Tongue (tissue), 2 donors: ENCODE results near the gene EZR. TPM values are rescaled to one million over a fixed set of nuclear protein-coding genes. Genes with fewer than 3 reads are reported as not detected.
A peak's percentile ranks its signal among the peaks of the same experiment; 100 is the strongest.

Experiments
- DNase-seq: peaks from one replicate; pipeline ENCODE4 v3.0.0-alpha.2; 2015
- total RNA-seq: library from RNA; depleted of rRNA; stranded (reverse); fragments of >200 nt; gene quantifications from one replicate; pipeline ENCODE4 v1.2.3, GENCODE V29; 2014

The EZR gene
- total RNA-seq, 1 donor from 2014 or later = 66.9 TPM

DNA sequence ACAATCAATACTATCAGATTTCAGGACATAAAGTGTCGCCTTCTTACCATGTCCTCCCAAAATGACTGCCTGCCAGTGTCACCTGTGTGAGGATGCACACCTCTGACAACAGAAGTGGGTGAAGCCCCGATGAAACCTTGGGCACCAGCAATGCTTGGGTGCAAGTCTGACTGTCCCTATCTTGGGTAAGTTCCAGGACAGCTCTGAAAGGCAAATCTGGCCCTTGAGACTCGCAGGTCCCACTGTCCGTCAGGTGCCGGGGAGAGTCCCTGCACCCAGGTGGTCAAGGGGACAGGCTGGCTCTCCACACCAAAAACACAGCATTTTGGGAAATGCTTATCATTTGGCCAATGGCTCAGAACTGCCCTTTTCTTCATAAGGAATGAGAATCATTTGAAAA lies 43.3 kb downstream of the EZR start:
- DNase-seq = no peak

DNA sequence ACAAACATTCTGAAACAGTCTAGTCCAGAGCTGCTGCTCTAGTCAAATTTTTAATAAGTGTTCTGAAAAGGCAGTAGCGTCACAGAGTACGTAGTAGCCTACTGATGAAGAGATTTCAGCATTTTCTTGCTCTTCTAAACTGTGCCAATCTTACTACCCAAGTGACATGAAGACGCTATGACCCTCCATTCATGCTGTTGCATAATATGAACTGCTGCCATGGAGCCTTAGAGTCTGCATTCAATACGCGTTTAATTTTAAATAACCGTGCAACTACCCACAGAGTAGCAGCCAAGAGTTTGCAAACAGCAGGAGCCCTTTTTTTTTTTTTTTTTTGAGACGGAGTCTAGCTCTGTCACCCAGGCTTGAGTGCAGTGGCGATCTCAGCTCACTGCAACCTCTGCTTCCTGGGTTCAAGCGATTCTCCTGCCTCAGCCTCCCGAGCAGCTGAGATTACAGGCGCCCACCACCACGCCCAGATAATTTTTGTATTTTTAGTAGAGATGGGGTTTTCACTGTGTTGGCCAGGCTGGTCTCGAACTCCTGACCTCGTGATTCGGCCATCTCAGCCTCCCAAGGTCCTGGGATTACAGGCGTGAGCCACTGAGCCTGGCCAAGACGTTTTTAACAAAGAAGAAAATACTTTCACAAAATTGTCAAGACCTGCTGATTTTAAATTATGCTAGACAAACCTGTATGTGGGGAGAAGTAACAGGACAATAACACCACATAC lies 44.3 kb downstream of the EZR start:
- DNase-seq = no peak

DNA sequence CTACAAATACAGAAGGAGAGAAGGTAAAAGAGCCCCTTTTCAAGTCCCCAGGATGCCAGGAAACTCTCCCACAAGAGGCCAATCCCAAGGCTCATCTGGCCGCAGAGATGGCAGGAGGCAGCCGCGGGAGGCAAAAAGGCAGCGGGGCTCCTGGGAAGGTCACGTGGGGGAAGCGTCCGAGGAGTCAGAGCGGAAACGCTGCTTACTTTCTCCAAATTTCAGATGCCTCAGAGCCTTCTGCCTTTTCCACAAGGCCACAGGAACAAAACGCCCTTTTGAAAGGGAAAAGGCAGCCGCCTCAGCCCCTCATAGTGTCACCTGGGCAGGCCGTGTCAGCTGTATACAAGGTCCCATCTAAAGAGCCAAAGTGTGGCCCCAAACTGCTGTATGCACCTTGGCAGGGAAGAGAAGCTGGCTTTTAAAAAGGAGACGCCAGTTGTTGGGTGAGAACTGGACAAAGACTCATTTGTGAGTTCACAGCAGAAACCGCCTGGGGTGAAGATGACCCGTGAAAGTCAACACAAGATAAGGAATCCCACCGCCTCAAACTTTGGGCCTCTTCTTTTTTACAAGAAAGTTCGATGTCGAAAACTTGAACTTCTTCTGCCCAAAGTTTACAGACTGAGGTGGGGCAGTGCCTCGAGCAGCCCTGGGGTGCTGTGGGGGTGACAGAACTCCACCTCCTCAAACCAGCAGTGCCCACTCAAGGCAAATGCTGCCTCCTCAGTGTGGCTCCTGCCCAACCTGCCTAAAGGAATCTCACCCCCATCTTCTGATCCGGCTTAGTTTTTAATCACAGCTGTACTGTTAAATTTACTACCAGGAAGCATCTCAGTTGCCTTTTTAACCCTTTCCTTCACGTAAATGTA lies 45.4 kb downstream of the EZR start:
- no peak for DNase-seq

DNA sequence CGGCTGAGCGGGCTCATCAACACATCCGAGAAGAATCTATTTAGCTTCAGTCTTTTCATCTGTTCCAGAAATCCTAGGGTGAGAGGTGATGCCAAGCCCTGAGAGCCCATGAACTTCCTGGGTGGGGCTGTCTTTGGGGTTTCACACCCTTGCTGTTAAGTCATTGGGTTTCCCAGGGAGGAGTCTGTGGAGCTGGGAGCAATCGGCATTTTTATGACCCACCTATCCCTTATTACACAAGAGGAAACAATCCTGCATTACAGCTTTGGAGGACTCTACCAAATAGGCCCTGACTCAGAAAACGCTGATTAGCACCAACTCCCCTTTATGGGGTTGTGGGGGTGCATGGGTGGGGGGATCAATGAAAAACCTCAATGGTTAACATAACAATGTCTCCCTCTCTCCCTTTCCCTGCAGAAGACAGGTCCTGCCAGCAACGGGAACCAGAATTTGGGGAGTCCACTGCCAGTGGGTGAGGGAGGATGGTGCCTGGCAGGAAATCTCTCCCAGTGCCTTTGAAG lies 46.3 kb downstream of the EZR start:
- DNase-seq = no peak

DNA sequence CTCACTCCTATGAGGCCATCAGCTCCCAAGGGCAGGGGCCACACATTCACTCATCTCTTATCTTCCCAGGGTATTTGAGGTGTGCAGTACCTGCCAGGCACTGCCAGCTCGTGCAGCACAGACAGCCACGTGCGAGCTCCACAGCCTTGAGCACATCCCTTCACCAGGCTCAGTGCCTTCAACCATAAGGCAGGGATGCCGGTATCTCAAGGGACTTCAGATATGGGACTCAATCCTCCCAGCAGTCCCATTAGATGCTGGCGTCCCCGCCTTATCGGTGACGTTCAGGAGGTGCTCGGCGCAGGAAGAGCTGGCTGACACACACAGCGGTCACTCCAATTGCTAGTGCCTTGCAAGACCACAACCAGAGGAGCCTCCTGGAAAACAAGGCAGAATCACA lies 47.0 kb downstream of the EZR start:
- no peak for DNase-seq

DNA sequence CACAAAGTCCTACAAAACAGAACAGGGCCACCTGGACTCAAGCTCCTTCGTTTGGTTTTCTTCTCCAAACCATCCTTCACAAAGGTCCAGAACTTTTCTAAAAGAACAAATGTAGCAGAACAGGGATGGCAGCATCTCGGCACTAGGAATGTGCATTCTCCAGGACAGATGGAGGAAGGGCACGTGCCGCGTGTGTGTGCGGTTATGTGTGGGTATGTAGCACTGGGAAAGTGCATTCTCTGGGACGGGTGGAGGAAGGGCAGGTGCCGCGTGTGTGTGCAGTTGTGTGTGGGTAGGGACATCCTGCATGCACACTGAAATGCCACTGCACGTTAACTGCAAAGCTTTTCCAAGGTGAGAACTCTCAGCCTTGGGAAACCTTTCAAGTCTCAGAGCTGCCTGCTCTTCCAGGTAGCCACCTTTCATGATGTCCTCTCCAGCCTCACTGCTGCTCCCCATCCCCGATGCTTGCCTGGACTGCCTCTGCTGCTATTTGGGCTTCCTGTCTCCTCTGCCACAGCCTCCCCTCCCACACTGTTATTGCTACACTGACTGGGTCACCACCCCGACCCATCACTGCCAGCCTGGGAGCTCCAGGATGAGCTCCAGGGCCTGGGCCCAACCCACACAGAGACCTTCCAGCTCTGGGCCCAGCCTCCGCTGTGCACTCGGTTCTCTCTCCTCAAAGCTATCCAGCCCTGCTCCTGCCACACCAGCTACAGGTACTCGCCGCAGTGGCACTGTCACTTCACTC lies 47.6 kb downstream of the EZR start:
- DNase-seq = no peak

DNA sequence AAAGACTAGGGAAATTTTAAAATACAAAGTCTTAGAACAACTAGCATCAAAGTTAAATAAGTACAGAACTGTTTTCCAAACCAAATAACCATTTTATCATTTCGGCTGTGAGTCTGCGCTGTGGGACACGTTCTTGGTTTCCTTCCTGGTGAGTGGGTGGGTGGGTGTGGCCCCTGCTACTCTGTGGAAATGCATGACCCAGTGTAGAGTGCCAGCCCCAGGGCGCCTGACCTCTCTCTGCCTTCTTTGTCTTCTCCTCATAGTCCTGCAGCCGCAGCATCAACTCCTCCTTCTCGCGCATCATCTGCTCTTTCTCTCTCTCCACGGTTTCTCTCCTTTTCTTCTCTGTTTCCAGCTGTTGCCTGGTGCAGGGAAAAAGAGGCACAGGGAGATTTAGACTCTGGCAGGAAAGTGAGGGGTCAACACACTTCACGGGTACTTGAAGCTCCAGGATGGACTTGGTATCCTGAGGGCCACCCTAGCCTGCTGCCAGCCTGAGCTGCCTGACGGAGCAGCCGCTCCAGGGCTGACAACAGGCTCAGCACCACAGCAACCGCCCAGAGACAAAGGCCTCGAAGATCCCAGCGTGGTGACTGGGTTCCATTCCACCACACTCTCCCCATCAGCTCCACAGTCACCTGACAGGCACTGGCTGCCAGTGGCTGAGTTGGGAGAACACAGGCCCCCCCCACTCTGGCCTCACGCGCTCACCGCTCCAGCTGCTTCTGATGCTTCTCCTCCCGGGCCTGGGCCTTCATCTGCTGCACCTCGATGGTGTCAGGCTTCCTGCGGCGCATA lies 48.4 kb downstream of the EZR start:
- DNase-seq = peak; percentile 66

DNA sequence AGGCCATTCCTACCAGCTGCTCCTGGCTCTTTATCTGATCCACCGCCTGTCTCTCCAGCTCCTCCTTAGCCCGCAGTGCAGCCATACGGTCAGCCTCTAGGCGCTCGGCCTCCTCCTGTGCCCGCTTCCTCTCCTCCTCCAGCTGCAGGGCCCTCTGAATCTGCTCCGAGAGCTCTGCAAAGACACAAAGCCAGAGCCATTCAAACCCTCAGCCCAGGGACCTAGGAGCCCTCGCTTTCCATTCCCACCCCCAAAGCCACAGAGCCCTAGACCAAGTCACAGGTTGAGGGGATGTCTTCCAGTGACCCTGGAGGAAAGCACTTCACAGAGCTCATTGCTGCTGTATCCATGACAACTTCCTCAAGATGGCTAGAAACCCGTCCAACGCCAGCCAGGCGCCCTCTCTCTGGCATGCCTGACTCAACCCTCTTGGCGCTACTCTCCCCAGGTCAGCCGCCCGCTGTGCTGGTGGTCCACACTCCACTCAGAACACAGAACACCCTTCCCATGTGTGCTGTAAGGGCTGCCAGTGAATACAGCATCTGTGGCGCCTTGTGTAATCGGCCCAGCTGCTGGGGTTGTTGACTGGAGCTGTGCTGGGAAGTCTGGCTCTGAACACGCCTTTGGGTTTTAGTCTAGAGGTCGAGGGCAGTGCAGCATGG lies 49.3 kb downstream of the EZR start:
- DNase-seq = peak; percentile 92

DNA sequence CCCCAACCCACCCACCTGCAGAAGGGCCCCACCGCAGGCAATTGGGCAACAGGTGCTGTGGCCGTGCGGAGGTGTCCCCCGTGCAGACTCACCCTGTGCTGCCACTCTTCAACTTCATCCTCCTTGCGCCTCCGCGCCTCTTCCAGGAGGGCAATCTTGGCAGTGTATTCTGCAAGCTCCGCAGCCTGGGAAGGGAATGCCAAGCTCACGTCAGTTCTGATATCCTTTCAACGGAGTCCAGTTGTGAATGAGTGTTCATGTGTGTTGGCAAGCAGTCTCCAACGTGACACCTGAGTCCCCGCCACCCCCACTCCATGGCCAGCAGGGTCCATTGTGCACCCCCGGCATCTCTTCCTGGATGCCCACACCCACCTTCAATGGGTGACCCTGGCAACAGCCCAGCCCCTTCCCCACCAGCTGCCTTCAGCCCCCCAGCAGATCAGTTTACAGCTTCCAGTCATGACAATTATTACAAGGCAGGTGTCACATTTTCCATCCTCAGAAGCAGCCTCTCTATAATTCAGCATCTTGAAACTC lies 49.9 kb downstream of the EZR start:
- peak; percentile 81 for DNase-seq

DNA sequence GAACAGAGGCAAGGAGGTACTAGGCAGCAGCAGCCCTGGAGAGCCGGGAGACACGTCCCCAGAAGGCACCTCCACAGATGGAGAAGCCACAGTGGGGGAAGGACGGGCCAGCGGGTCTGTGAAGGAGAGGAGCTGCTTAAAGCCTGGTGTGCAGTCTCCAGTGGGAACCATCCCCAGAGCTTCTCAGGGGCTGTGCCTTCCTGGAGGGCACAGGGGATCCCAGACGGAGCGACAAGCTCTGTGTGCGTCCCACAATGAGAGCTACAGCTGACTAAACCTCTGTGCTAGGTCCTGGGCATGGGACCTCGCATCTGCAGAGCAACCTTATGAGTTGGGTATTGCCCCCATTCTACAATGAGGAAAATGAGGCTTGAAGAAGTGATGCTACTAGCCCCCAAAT lies 50.7 kb downstream of the EZR start:
- no peak for DNase-seq

DNA sequence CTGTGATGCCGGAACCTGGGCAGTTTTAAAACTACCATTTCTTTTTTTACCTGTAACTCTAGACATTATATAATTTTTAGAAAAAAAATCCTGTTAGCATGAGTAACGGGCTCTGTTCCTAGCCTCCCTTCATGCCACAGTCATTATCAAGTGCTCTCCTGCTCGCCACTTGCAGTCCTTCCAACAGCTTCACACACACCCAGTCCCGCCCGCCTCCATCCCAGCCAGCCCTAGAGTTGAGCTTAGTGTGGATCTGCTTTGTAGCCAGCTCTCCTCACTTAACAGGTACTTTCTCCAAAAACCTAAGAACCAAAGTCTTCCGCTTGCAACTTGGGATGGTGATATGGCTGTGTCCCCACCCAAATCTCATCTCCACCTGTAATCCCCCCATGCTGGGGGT lies 51.5 kb downstream of the EZR start:
- no peak for DNase-seq

DNA sequence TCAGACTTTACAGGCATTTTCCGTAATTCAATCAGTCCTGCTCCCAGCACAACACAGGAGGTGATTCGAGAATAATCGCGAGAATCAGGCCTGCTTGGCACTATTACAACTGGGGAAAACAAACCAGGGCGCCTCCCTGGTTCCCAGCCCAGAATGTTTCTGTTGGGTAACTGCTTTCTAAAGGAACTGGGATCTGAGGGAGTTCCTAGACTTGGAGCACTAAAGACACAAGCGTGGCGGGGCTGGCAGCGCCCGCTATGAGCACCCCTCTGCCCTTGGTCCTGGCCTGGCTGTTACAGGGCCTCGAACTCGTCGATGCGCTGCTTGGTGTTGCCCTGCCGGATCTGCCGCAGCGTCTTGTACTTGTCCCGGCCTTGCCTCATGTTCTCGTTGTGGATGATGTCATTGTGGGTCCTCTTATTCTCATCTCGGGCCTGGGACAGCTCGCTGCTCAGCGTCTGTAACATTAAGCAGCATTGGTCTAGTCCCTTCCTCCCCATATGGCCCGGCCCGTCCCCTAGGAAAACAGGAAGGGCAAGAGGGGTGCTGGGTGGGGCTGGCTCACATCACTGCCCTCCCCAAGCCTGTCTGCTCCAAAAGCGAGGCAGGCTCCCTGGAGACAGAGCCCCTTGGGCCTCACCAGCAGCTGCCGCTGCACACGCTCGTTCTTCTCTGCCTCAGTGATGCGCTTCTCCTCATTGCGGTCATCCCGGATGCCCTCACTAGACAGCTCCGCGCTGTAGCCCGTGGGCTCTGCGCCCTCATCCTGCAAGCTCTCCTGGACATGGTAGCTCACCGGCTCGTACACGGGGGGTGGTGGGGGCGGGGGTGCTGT lies 52.3 kb downstream of the EZR start:
- no peak for DNase-seq

DNA sequence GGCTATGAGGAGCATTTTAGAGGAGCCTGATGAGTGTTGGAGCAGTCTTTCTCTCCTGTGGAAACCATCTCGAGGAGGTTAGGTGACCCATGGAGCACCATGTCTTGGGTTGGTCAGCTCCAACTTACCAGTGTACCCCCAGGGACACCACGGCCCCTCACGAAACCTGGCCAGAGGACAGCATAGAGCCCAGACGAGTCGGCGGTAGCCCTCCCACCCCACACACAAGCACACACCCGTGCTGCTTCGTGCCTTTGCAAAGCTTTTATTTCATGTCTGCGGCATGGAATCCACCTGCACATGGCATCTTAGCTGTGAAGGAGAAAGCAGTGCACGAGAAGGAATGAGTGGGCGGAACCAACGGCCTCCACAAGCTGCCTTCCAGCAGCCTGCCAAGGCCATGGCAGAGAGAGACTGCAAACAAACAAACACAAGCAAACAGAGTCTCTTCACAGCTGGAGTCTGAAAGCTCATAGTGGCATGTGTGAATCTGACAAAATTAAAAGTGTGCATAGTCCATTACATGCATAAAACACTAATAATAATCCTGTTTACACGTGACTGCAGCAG lies 53.6 kb downstream of the EZR start:
- DNase-seq = no peak

DNA sequence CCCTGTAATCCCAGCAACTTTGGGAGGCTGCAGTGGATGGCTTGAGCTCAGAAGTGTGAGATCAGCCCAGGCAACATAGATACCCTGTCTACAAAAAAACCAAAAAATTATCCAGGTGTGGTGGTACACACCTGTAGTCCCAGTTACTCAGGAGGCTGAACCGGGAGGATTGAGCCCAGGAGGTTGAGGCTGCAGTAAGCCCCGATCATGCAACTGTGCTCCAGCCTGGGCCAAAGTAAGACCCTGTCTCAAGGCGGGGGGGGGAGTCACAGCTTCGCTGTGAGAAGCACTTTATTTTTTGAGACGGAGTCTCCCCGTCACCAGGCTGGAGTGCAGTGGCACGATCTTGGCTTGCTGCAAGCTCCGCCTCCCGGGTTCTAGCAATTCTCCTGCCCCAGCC lies 54.2 kb downstream of the EZR start:
- no peak for DNase-seq

DNA sequence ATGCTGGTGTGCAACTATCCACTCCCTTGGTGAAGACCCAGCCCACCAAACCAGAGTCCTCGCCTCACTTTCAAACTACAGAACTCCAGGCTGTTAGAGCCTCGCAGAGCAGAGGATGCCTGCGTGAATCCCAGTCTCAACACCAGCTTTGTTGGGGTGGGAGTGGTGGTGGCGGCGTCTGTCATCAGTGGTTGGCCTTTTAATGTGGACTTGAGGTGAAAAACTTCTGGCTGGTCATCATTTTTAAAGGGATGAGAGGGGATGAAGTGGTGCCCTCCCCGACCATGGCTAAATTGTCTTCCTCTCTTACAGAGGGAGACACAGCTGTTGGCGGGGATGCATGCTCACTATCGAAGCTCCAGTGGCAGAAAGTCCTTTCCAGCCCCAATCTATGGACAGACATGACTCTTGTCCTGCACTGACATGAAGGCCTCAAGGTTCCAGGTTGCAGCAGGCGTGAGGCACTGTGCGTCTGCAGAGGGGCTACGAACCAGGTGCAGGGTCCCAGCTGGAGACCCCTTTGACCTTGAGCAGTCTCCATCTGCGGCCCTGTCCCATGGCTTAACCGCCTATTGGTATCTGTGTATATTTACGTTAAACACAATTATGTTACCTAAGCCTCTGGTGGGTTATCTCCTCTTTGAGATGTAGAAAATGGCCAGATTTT lies 54.9 kb downstream of the EZR start:
- no peak for DNase-seq

DNA sequence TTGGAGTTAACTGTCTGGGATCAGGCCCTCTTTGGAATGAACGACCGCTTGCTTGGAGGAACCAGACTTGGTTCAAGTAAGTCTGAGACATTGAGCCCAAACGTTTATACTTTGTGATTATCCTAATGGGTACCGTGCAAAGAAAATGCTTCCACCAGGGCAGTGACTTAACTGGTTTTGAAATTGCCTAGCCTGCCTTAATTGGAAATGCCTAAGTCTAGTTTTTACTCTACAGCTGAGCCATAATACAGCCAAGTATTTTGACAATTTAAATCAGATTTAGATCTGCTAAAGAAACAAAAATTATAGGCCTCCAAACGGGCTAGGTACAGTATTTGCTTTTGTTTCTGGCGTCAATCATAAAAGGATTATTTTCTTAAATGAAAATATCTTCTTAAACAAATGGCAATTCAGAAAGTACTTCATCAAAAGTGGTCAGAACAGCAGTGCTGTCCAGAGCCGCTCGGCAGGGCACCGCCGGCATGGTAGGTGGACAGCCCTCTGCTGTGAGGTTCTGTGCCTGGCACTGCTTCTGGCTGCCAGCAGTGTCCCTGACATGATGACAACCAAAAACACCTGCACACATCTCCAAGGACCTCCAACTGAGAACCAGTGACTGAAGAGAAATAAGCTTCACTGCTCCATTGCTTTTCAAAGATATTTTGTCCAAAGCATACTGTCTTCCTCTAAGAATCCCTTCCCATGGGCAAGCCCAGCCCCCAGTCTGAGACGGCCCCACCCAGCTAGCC lies 55.6 kb downstream of the EZR start:
- DNase-seq = no peak

DNA sequence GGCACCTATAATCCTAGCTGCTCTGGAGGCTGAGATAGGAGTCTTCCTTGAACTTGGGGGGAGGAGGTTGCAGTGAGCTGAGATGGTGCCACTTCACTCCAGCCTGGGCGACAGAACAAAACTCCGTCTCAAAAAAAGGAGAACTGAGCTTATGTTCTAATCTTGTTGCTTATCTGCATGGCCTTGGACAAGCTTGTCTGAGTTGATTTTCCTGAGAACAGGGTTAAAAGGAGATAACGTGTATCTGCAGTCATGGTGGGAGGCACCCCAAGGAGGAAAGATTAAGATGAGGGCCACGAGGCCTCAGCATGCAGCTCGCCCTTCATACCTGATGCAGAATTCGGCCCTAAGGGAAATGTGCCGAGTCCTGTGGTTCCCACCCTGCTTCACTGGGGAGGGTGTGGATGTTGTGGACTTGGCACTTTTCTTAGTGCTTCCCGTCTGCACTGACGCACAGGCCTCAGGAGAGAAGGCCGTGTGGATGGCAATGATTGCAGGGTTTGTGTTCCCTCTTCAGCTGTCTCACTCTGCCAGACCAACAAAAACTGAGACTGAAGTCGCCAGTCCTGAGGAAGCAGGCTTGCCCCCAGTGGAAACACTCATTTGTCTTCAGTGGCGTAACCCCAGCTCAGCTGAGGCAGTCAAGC lies 56.3 kb downstream of the EZR start:
- peak; percentile 36 for DNase-seq

DNA sequence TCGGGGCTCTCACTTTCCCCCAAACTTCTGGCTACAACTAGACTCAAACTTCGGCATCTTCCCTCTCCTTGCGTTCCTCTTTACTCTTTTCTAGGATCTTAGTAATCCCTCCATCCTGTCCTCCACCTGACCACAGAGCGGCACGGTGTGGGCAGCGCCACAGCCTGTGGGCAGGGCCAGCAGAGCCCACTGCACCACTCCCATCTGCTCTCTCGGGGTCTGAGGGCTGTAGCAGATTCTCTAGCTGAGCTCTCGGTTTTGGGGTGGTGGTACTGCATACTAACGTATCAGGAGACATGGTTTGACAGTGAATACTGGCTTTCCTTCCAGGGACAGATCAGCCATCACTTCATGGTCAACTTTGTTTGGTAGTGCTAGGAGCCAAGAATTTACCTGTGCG lies 57.4 kb downstream of the EZR start:
- no peak for DNase-seq
